B cell (primary cell): ENCODE measurements around the gene HOXB13. TPM values are rescaled to one million over a fixed set of nuclear protein-coding genes. Genes with fewer than 3 reads are reported as not detected.

ENCODE experiments used
- ATAC-seq: fragments of 200-7000 bp; cut with Tn5 transposase; one replicate; pipeline ENCODE4 v1.10.0; 2021; ENCODE audit warnings: low read depth, mild to moderate bottlenecking, moderate number of reproducible peaks, moderate library complexity
- CTCF ChIA-PET: fragments of 350-600 bp; sonication (Branson Sonifier 250); formaldehyde crosslinking; loops from one replicate; lab custom pipeline; 2021; ENCODE audit warnings: antibody characterized with exemption, inconsistent platforms; lab: Charles Lee
- POLR2A ChIA-PET: fragments of 350-600 bp; sonication (Branson Sonifier 250); formaldehyde crosslinking; loops from one replicate; lab custom pipeline; 2021; ENCODE audit warnings: antibody characterized with exemption; lab: Charles Lee
- DNase-seq: peaks from one replicate; pipeline ENCODE4 v3.0.0; 2013
- H2AFZ ChIP-seq: 2 replicates; pipeline ENCODE4 v1.6.1; 2012; ENCODE audit warnings: mild to moderate bottlenecking, low read depth, low read length; ENCODE audit not compliant: insufficient read depth, poor library complexity, severe bottlenecking
- H3K27ac ChIP-seq, 2 donors: 1 replicate in 1 of 2; 2 replicates in 1 of 2; pipeline ENCODE4 v1.5.1; 2012 to 2013; ENCODE audit warnings: low read length in 2 of 2, mild to moderate bottlenecking in 2 of 2, moderate library complexity in 1 of 2
- H3K27me3 ChIP-seq, 4 experiments: fragments of 200-600 bp in 1 of 4; sonication (generic) in 1 of 4; replicated peaks in 1 of 4; 1 replicate in 2 of 4; 2 replicates in 2 of 4; pipeline versions ENCODE4 v1.6.1 to v1.7.0; 2013 to 2016; ENCODE audit warnings: low read length in 3 of 4, mild to moderate bottlenecking in 2 of 4, mixed read lengths in 1 of 4, moderate library complexity in 1 of 4; ENCODE audit not compliant: insufficient read depth in 4 of 4, control insufficient read depth in 3 of 4; ENCODE audit errors: control extremely low read depth in 1 of 4
- H3K36me3 ChIP-seq, 2 experiments: replicated peaks in 1 of 2; 1 replicate in 1 of 2; 2 replicates in 1 of 2; pipeline versions ENCODE4 v1.6.1 to v1.7.1; 2013; ENCODE audit warnings: low read length in 1 of 2; ENCODE audit not compliant: insufficient read depth in 2 of 2, control insufficient read depth in 1 of 2; ENCODE audit errors: control extremely low read depth in 1 of 2, extremely low read depth in 1 of 2
- H3K4me1 ChIP-seq, 2 donors: fragments of 200-600 bp in 1 of 2; sonication (generic) in 1 of 2; 1 replicate in 1 of 2; 2 replicates in 1 of 2; pipeline versions ENCODE4 v1.5.1 to v1.6.1; 2013 to 2017; ENCODE audit warnings: low read length in 2 of 2; ENCODE audit not compliant: control insufficient read depth in 2 of 2, insufficient read depth in 2 of 2
- H3K4me2 ChIP-seq: replicated peaks from 2 replicates; pipeline ENCODE3; 2012; ENCODE audit warnings: mild to moderate bottlenecking, low read depth, low read length; ENCODE audit not compliant: poor library complexity, severe bottlenecking
- H3K4me3 ChIP-seq, 5 experiments: fragments of 200-600 bp in 1 of 5; sonication (generic) in 1 of 5; 1 replicate in 3 of 5; 2 replicates in 2 of 5; pipeline versions ENCODE4 v1.5.1 to v1.7.0; 2011 to 2016; ENCODE audit warnings: low read length in 4 of 5, mild to moderate bottlenecking in 4 of 5, low read depth in 2 of 5, control low read depth in 1 of 5, moderate library complexity in 1 of 5; ENCODE audit not compliant: insufficient read depth in 1 of 5; ENCODE audit errors: control extremely low read depth in 1 of 5, extremely low read depth in 1 of 5
- H3K79me2 ChIP-seq: fragments of 200-600 bp; sonication (generic); one replicate; pipeline ENCODE4 v1.6.0; 2016; ENCODE audit warnings: low read length; ENCODE audit not compliant: control insufficient read depth, insufficient read depth
- H3K9ac ChIP-seq: fragments of 200-600 bp; sonication (generic); 2 replicates; pipeline ENCODE4 v1.6.1; 2017; ENCODE audit warnings: mild to moderate bottlenecking, low read length, moderate library complexity
- H3K9me3 ChIP-seq, 3 donors: one replicate each; pipeline versions ENCODE4 v1.6.1 to v1.7.1; 2013; ENCODE audit warnings: low read length in 2 of 3; ENCODE audit not compliant: control insufficient read depth in 2 of 3, insufficient read depth in 1 of 3; ENCODE audit errors: control extremely low read depth in 1 of 3
- H4K20me1 ChIP-seq: 2 replicates; pipeline ENCODE4 v1.6.0; 2012; ENCODE audit warnings: mild to moderate bottlenecking, low read length; ENCODE audit not compliant: insufficient read depth, control insufficient read depth, poor library complexity, severe bottlenecking
- H3K27ac Mint-ChIP-seq: one replicate; pipeline ENCODE4 v1.8.0; 2021; ENCODE audit warnings: mixed read lengths
- H3K27me3 Mint-ChIP-seq: one replicate; pipeline ENCODE4 v1.8.0; 2021; ENCODE audit warnings: mixed read lengths
- H3K4me1 Mint-ChIP-seq: one replicate; pipeline ENCODE4 v1.8.0; 2021; ENCODE audit warnings: mixed read lengths
- H3K4me3 Mint-ChIP-seq: one replicate; pipeline ENCODE4 v1.8.0; 2021; ENCODE audit warnings: mixed read lengths
- H3K9me3 Mint-ChIP-seq: one replicate; pipeline ENCODE4 v1.8.0; 2022; ENCODE audit warnings: mixed read lengths; ENCODE audit not compliant: insufficient read depth
- CTCF ChIP-seq: fragments of 200-600 bp; IDR thresholded peaks from one replicate; pipeline ENCODE4 v1.8.0; 2022; ENCODE audit warnings: antibody characterized with exemption, mild to moderate bottlenecking
- EZH2 ChIP-seq: IDR thresholded peaks from 2 replicates; pipeline ENCODE4 v1.6.1; 2012; ENCODE audit warnings: borderline replicate concordance, low read depth, mild to moderate bottlenecking, moderate library complexity, low read length; ENCODE audit not compliant: insufficient read depth, poor library complexity, severe bottlenecking
- WGBS: methylation state at CpG from one replicate; pipeline ENCODE4 v1.1.5; 2013; ENCODE audit warnings: missing lambda C conversion rate; ENCODE audit not compliant: insufficient coverage; 5-methylcytosine and 5-hydroxymethylcytosine counted together
- intact Hi-C: fragments of 100-400 bp; cut with micrococcal nuclease; formaldehyde crosslinking; loops from one replicate; pipeline ENCODE4 v1.10.0; 2022
- polyA plus RNA-seq: library from polyadenylated mRNA; depleted of rRNA; stranded (reverse); fragments of >200 nt; gene quantifications from 2 replicates; pipeline ENCODE4 v1.2.3, GENCODE V29; 2012
- small RNA-seq: library from RNA; depleted of rRNA; stranded (forward); fragments of <200 nt; gene quantifications from one replicate; pipeline ENCODE3, GENCODE V24; 2012; ENCODE audit warnings: low replicate concordance, low read depth; ENCODE audit not compliant: insufficient read length
- total RNA-seq, 2 donors: library from RNA; stranded (reverse); fragments of 120-200 nt in 1 of 2; gene quantifications; 1 replicate in 1 of 2; 2 replicates in 1 of 2; pipeline versions ENCODE4 v1.2.3 to v1.2.4, GENCODE V29; 2013 to 2022

HOXB13 gene
- total and polyA plus RNA-seq, 2 donors (not counting 1 experiment from before 2014, with no cell fraction given), result not detected

- Histone ChIP-seq H3K4me3 (no peak overlapping the region), H3K4me1 (peaks cover 0 to 9% of the 10 kb centered on the region in 2 donors), H3K36me3 (no peaks in the 10 kb centered on the region), H3K27me3 (peaks cover 0 to 34% (median 23%) of the 10 kb centered on the region in 4 experiments), H3K79me2 (no peaks in the 10 kb centered on the region), H3K9ac (no peak overlapping the region), H3K4me2 (no peak overlapping the region), H2AFZ (no peak overlapping the region), H3K27ac (no peak overlapping the region), H3K9me3 (no peaks in the 10 kb centered on the region), H4K20me1 (no peaks in the 10 kb centered on the region)
- no peak for DNase-seq
- no peak for TF ChIP-seq CTCF
- no peak for TF ChIP-seq EZH2
- WGBS, result 89% methylated on average over 3 of the region's 6 CpGs
- ATAC-seq, result no peak
- Mint-ChIP-seq H3K9me3 (no peaks in the 10 kb centered on the region), H3K4me1 (peaks cover 2% of the 10 kb centered on the region), H3K27me3 (peaks cover 50% of the 10 kb centered on the region), H3K27ac (no peak overlapping the region), H3K4me3 (no peak overlapping the region)
- POLR2A ChIA-PET, result no interaction called here
- CTCF ChIA-PET, result interaction anchor here (1.2 to 7.7 kb wide), 3 partner anchors 202 to 356 kb away, joined by 3 to 119 read pairs (median 6); no protein-coding TSS in a partner anchor
- intact Hi-C loops, result no loop called here
Observed at GRCh38 chr17:48676963-48677558, 51.5 kb downstream of the HOXB13 start.

Small RNAs within 50 kb of the gene (small RNA-seq; reads per million reads assigned to genes)
- not detected for gene AC091179.2
- gene COX6B1P2, result not detected
- not detected for gene MIR3185
- not detected for gene RF02132
- gene RF02133, result not detected
- not detected for gene RN7SL125P

Other genes with a start within 250 kb of the HOXB13 start
- not detected in 2 replicates for gene HOXB1, start 197.7 kb downstream of the HOXB13 start, total RNA-seq
- gene HOXB1, start 197.7 kb downstream of the HOXB13 start, polyA plus RNA-seq, result not detected in 2 replicates
- gene HOXB2, start 183.6 kb downstream of the HOXB13 start, total RNA-seq, result 6.1 and 8.1 TPM in 2 replicates
- 3.1 and 9.2 TPM in 2 replicates for gene HOXB2, start 183.6 kb downstream of the HOXB13 start, polyA plus RNA-seq
- gene HOXB4, start 150.4 kb downstream of the HOXB13 start, total RNA-seq, result 1.5 and 1.7 TPM in 2 replicates
- gene HOXB4, start 150.4 kb downstream of the HOXB13 start, polyA plus RNA-seq, result 0.32 and 0.85 TPM in 2 replicates
- 3.4 and 4.0 TPM in 2 replicates for gene HOXB3, start 138.5 kb downstream of the HOXB13 start, total RNA-seq
- gene HOXB3, start 138.5 kb downstream of the HOXB13 start, polyA plus RNA-seq, result 1.4 and 3.0 TPM in 2 replicates
- gene HOXB5, start 135.0 kb downstream of the HOXB13 start, total RNA-seq, result not detected in 2 replicates
- not detected in 2 replicates for gene HOXB5, start 135.0 kb downstream of the HOXB13 start, polyA plus RNA-seq
- not detected in 2 replicates for gene HOXB6, start 123.8 kb downstream of the HOXB13 start, total RNA-seq
- gene HOXB6, start 123.8 kb downstream of the HOXB13 start, polyA plus RNA-seq, result 0.10 TPM in 1 of 2 replicates, not detected in the other
- 0.36 and 1.3 TPM in 2 replicates for gene HOXB7, start 117.7 kb downstream of the HOXB13 start, total RNA-seq
- 0.25 TPM in 1 of 2 replicates, not detected in the other for gene HOXB7, start 117.7 kb downstream of the HOXB13 start, polyA plus RNA-seq
- not detected in 2 replicates for gene HOXB8, start 113.5 kb downstream of the HOXB13 start, total RNA-seq
- not detected in 2 replicates for gene HOXB8, start 113.5 kb downstream of the HOXB13 start, polyA plus RNA-seq
- not detected in 2 replicates for gene HOXB9, start 102.4 kb downstream of the HOXB13 start, total RNA-seq
- gene HOXB9, start 102.4 kb downstream of the HOXB13 start, polyA plus RNA-seq, result 0.04 and 0.07 TPM in 2 replicates
- not detected in 2 replicates for gene PRAC1, start 6.2 kb downstream of the HOXB13 start, total RNA-seq
- gene PRAC1, start 6.2 kb downstream of the HOXB13 start, polyA plus RNA-seq, result not detected in 2 replicates
- not detected in 2 replicates for gene PRAC2, start 5.6 kb downstream of the HOXB13 start, total RNA-seq
- gene PRAC2, start 5.6 kb downstream of the HOXB13 start, polyA plus RNA-seq, result not detected in 2 replicates
- not detected in 2 replicates for gene TTLL6, start 88.5 kb upstream of the HOXB13 start, total RNA-seq
- gene TTLL6, start 88.5 kb upstream of the HOXB13 start, polyA plus RNA-seq, result not detected in 2 replicates
- gene CALCOCO2, start 102.3 kb upstream of the HOXB13 start, total RNA-seq, result 139 and 148 TPM in 2 replicates
- 49.6 and 50.1 TPM in 2 replicates for gene CALCOCO2, start 102.3 kb upstream of the HOXB13 start, polyA plus RNA-seq
- 39.8 and 40.8 TPM in 2 replicates for gene ATP5MC1, start 164.0 kb upstream of the HOXB13 start, total RNA-seq
- gene ATP5MC1, start 164.0 kb upstream of the HOXB13 start, polyA plus RNA-seq, result 104 and 209 TPM in 2 replicates
- gene UBE2Z, start 179.7 kb upstream of the HOXB13 start, total RNA-seq, result 121 and 122 TPM in 2 replicates
- gene UBE2Z, start 179.7 kb upstream of the HOXB13 start, polyA plus RNA-seq, result 56.2 and 87.1 TPM in 2 replicates
- 77.5 and 81.9 TPM in 2 replicates for gene SNF8, start 216.1 kb upstream of the HOXB13 start, total RNA-seq
- gene SNF8, start 216.1 kb upstream of the HOXB13 start, polyA plus RNA-seq, result 90.2 and 94.6 TPM in 2 replicates
- not detected in 2 replicates for gene GIP, start 239.8 kb upstream of the HOXB13 start, total RNA-seq
- gene GIP, start 239.8 kb upstream of the HOXB13 start, polyA plus RNA-seq, result not detected in 2 replicates